Lower leg skin (tissue), 3 donors: ENCODE data around the gene UBAP1.

Experiments
- POLR2A ChIP-seq, 2 donors: fragments of 450-650 bp; IDR thresholded peaks; one replicate each; pipeline ENCODE4 v1.6.1; 2016 to 2017; ENCODE audit warnings: antibody characterized with exemption in 2 of 2, mild to moderate bottlenecking in 1 of 2, moderate library complexity in 1 of 2
- TF ChIP-seq, protein P1 (sequence below), 3 donors: fragments of 450-650 bp; IDR thresholded peaks; one replicate each; pipeline ENCODE4 v1.5.1; 2016; ENCODE audit warnings: antibody characterized with exemption in 3 of 3, mild to moderate bottlenecking in 3 of 3, moderate library complexity in 2 of 3

DNA sequence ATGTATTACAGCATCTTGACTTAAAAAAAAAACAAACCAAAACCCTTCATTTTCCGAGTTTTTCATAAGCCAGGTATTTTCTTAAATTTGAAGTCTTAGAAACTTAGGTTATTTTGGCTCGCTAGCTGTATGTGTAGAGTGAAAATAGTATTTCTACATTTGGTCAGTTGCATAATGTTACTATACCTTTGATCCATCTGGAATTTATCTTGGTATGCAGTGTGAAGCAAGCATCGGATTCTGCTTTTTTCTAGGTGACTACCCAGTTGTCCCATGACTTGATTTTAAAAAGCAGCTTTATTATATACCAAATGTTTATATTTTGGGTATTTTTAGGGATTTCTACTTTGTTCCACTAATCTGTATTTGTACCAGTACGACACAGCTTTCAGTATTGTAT, 27.7 kb downstream of the UBAP1 start:
- TF ChIP-seq, protein P1, sequence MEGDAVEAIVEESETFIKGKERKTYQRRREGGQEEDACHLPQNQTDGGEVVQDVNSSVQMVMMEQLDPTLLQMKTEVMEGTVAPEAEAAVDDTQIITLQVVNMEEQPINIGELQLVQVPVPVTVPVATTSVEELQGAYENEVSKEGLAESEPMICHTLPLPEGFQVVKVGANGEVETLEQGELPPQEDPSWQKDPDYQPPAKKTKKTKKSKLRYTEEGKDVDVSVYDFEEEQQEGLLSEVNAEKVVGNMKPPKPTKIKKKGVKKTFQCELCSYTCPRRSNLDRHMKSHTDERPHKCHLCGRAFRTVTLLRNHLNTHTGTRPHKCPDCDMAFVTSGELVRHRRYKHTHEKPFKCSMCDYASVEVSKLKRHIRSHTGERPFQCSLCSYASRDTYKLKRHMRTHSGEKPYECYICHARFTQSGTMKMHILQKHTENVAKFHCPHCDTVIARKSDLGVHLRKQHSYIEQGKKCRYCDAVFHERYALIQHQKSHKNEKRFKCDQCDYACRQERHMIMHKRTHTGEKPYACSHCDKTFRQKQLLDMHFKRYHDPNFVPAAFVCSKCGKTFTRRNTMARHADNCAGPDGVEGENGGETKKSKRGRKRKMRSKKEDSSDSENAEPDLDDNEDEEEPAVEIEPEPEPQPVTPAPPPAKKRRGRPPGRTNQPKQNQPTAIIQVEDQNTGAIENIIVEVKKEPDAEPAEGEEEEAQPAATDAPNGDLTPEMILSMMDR (IDR thresholded peaks at IDR 0.05): no peak
- TF ChIP-seq POLR2A (IDR thresholded peaks at IDR 0.05): no peak
